ENCODE measurements around the gene KIFC3.

DNA sequence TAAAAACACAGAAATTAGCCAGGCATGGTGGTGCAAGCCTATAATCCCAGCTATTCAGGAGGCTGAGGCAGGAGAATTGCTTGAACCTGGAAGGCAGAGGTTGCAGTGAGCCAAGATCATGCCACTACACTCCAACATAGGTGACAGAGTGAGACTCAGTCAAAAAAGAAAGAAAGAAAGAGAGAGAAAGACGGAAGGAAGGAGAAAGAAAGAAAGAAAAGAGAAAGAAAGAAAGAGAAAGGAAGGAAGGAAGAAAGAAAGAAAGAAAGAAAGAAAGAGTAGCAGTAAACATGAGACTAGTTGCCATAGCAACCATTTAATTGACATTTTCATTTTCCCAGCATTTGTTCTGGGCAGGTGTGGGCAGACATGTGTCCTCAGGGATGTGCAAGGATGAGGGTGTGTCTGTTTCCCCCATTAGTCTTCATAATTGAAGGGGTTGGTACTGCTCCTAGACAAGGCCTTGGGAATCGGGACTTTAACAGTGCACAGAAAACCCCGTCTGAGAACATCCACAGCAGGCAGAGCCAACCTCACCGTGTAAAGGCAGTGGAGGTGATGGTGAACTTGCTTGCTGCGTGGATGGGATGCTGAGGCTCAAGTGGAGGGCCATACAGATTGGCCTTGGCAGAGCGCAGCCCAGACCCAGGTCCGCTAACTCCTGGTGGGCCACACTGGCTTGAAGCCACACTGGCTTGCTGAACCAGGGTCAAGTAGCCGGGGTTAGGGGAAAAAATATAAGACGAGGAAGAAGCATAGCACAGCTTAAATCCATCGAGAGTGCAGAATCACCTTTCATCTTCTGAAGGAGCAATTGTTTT, 35.2 kb upstream of the KIFC3 start:
- TF ChIP-seq, protein P1, sequence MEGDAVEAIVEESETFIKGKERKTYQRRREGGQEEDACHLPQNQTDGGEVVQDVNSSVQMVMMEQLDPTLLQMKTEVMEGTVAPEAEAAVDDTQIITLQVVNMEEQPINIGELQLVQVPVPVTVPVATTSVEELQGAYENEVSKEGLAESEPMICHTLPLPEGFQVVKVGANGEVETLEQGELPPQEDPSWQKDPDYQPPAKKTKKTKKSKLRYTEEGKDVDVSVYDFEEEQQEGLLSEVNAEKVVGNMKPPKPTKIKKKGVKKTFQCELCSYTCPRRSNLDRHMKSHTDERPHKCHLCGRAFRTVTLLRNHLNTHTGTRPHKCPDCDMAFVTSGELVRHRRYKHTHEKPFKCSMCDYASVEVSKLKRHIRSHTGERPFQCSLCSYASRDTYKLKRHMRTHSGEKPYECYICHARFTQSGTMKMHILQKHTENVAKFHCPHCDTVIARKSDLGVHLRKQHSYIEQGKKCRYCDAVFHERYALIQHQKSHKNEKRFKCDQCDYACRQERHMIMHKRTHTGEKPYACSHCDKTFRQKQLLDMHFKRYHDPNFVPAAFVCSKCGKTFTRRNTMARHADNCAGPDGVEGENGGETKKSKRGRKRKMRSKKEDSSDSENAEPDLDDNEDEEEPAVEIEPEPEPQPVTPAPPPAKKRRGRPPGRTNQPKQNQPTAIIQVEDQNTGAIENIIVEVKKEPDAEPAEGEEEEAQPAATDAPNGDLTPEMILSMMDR (IDR thresholded peaks at IDR 0.05; ENCODE audit: low read depth, low read length): no peak
- TF ChIP-seq POLR2A (IDR thresholded peaks at IDR 0.05; ENCODE audit: extremely low read depth, insufficient read length): no peak
- TF ChIP-seq, protein P2, sequence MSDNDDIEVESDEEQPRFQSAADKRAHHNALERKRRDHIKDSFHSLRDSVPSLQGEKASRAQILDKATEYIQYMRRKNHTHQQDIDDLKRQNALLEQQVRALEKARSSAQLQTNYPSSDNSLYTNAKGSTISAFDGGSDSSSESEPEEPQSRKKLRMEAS (IDR thresholded peaks at IDR 0.05; ENCODE audit: low read depth, low read length): no peak
